K562 (cell line): Measurements from ENCODE around the gene KLHL33. TPM values are rescaled to one million over a fixed set of nuclear protein-coding genes. Genes with fewer than 3 reads are reported as not detected.
A peak's percentile ranks its signal among the peaks of the same experiment; 100 is the strongest.

ENCODE experiments used
- ATF1 ChIP-seq, 2 experiments: fragments of 450-650 bp in 1 of 2; IDR thresholded peaks; 2 replicates each; pipeline ENCODE4 v1.6.1; 2016; ENCODE audit warnings: missing compliant biosample characterization in 1 of 2, missing genetic modification characterization in 1 of 2
- E2F6 ChIP-seq, 2 experiments: IDR thresholded peaks; 2 replicates each; pipeline ENCODE4 v1.6.1; 2011; ENCODE audit warnings: borderline replicate concordance in 1 of 2, control low read depth in 1 of 2, low read depth in 1 of 2, low read length in 1 of 2, mild to moderate bottlenecking in 1 of 2, mixed read lengths in 1 of 2, moderate library complexity in 1 of 2; ENCODE audit not compliant: insufficient read depth in 1 of 2, insufficient read length in 1 of 2, poor library complexity in 1 of 2, severe bottlenecking in 1 of 2; ENCODE audit errors: extremely low read depth in 1 of 2
- HINFP ChIP-seq: fragments of 450-650 bp; conservative IDR thresholded peaks from 2 replicates; pipeline ENCODE4 v1.6.1; 2016; ENCODE audit warnings: missing genetic modification characterization, low read depth, mild to moderate bottlenecking, control low read depth, missing compliant biosample characterization
- MCM2 ChIP-seq: fragments of 450-650 bp; IDR thresholded peaks from 2 replicates; pipeline ENCODE4 v1.6.1; 2017; ENCODE audit warnings: low read depth, mild to moderate bottlenecking
- NELFE ChIP-seq: IDR thresholded peaks from 2 replicates; pipeline ENCODE4 v1.6.1; 2011; ENCODE audit warnings: mild to moderate bottlenecking; ENCODE audit not compliant: insufficient read depth, insufficient read length
- PHF20 ChIP-seq: fragments of 450-650 bp; IDR thresholded peaks from 2 replicates; pipeline ENCODE4 v1.6.1; 2018; ENCODE audit not compliant: partially characterized antibody
- POLR2G ChIP-seq: fragments of 200-400 bp; formaldehyde crosslinking; IDR thresholded peaks from 2 replicates; pipeline ENCODE4 v1.6.1; 2017; ENCODE audit warnings: low read depth, mild to moderate bottlenecking, antibody characterized with exemption, low read length, moderate library complexity
- SUPT5H ChIP-seq: fragments of 450-650 bp; IDR thresholded peaks from 2 replicates; pipeline ENCODE4 v1.6.1; 2016
- ZNF695 ChIP-seq: fragments of 450-650 bp; formaldehyde crosslinking; IDR thresholded peaks from 2 replicates; pipeline ENCODE4 v1.4.0; 2020; ENCODE audit warnings: mild to moderate bottlenecking, moderate library complexity
- polyA plus RNA-seq, 8 experiments: library from polyadenylated mRNA; depleted of rRNA in 4 of 8; stranded (reverse) in 5 of 8; unstranded in 3 of 8; fragments of >200 nt; fragmentation: Nextera tagmentation in 2 of 8; fragmentation: Illumina TruSeq in 1 of 8; extraction: Ambion mirVana in 2 of 8; extraction: Trizol in 1 of 8; gene quantifications; 2 replicates each; pipeline versions ENCODE4 v1.2.1 to v1.2.3, GENCODE V29; 2011 to 2014; ENCODE audit warnings: inconsistent platforms in 1 of 8, missing spikeins in 1 of 8
- total RNA-seq, 7 experiments: library from RNA; depleted of rRNA in 6 of 7; stranded (reverse); fragments of >200 nt in 6 of 7; fragmentation: Illumina TruSeq in 2 of 7; extraction: Trizol in 2 of 7; gene quantifications; 2 replicates each; pipeline versions ENCODE4 v1.2.1 to v1.2.3, GENCODE V29; 2011 to 2021; ENCODE audit warnings: low replicate concordance in 1 of 7

The KLHL33 gene
- total and polyA plus RNA-seq, 9 of the 15 experiments (the other 6 are each of a cell fraction or from before 2014, with no cell fraction given) = 0.04 to 0.27 (median 0.13) TPM; not detected in 6

- TF ChIP-seq POLR2G (peak; percentile 43; the same call in 1 of the 2 replicates), HINFP (tag) (no peak), E2F6 (IDR thresholded peaks at IDR 0.05; ENCODE audit: borderline replicate concordance in 1 of 2, extremely low read depth in 1 of 2, insufficient read depth in 1 of 2, insufficient read length in 1 of 2, low read depth in 1 of 2, low read length in 1 of 2, poor library complexity in 1 of 2, severe bottlenecking in 1 of 2) (peak in 1 of 2 experiments; percentile 25), ATF1 (CRISPR knock-in tag; IDR thresholded peaks at IDR 0.05) (no peak), ATF1 (tag; IDR thresholded peaks at IDR 0.05) (peak; percentile 84), ZNF695 (CRISPR knock-in tag) (no peak), PHF20 (no peak), SUPT5H (peak; percentile 60), MCM2 (no peak), NELFE (no peak)
Measured at GRCh38 chr14:20455355-20456300, 19.7 kb upstream of the KLHL33 start (continued).
